B cell (primary cell): ENCODE results near the gene SCNN1B. TPM values are rescaled to one million over a fixed set of nuclear protein-coding genes. Genes with fewer than 3 reads are reported as not detected.

ENCODE experiments used
- ATAC-seq: fragments of 200-7000 bp; cut with Tn5 transposase; one replicate; pipeline ENCODE4 v1.10.0; 2021; ENCODE audit warnings: low read depth, mild to moderate bottlenecking, moderate number of reproducible peaks, moderate library complexity
- CTCF ChIA-PET: fragments of 350-600 bp; sonication (Branson Sonifier 250); formaldehyde crosslinking; loops from one replicate; lab custom pipeline; 2021; ENCODE audit warnings: antibody characterized with exemption, inconsistent platforms; lab: Charles Lee
- POLR2A ChIA-PET: fragments of 350-600 bp; sonication (Branson Sonifier 250); formaldehyde crosslinking; loops from one replicate; lab custom pipeline; 2021; ENCODE audit warnings: antibody characterized with exemption; lab: Charles Lee
- DNase-seq: peaks from one replicate; pipeline ENCODE4 v3.0.0; 2013
- H2AFZ ChIP-seq: 2 replicates; pipeline ENCODE4 v1.6.1; 2012; ENCODE audit warnings: mild to moderate bottlenecking, low read depth, low read length; ENCODE audit not compliant: insufficient read depth, poor library complexity, severe bottlenecking
- H3K27ac ChIP-seq, 2 donors: 1 replicate in 1 of 2; 2 replicates in 1 of 2; pipeline ENCODE4 v1.5.1; 2012 to 2013; ENCODE audit warnings: low read length in 2 of 2, mild to moderate bottlenecking in 2 of 2, moderate library complexity in 1 of 2
- H3K27me3 ChIP-seq, 4 experiments: fragments of 200-600 bp in 1 of 4; sonication (generic) in 1 of 4; replicated peaks in 1 of 4; 1 replicate in 2 of 4; 2 replicates in 2 of 4; pipeline versions ENCODE4 v1.6.1 to v1.7.0; 2013 to 2016; ENCODE audit warnings: low read length in 3 of 4, mild to moderate bottlenecking in 2 of 4, mixed read lengths in 1 of 4, moderate library complexity in 1 of 4; ENCODE audit not compliant: insufficient read depth in 4 of 4, control insufficient read depth in 3 of 4; ENCODE audit errors: control extremely low read depth in 1 of 4
- H3K36me3 ChIP-seq, 2 experiments: replicated peaks in 1 of 2; 1 replicate in 1 of 2; 2 replicates in 1 of 2; pipeline versions ENCODE4 v1.6.1 to v1.7.1; 2013; ENCODE audit warnings: low read length in 1 of 2; ENCODE audit not compliant: insufficient read depth in 2 of 2, control insufficient read depth in 1 of 2; ENCODE audit errors: control extremely low read depth in 1 of 2, extremely low read depth in 1 of 2
- H3K4me1 ChIP-seq, 2 donors: fragments of 200-600 bp in 1 of 2; sonication (generic) in 1 of 2; 1 replicate in 1 of 2; 2 replicates in 1 of 2; pipeline versions ENCODE4 v1.5.1 to v1.6.1; 2013 to 2017; ENCODE audit warnings: low read length in 2 of 2; ENCODE audit not compliant: control insufficient read depth in 2 of 2, insufficient read depth in 2 of 2
- H3K4me2 ChIP-seq: replicated peaks from 2 replicates; pipeline ENCODE3; 2012; ENCODE audit warnings: mild to moderate bottlenecking, low read depth, low read length; ENCODE audit not compliant: poor library complexity, severe bottlenecking
- H3K4me3 ChIP-seq, 5 experiments: fragments of 200-600 bp in 1 of 5; sonication (generic) in 1 of 5; 1 replicate in 3 of 5; 2 replicates in 2 of 5; pipeline versions ENCODE4 v1.5.1 to v1.7.0; 2011 to 2016; ENCODE audit warnings: low read length in 4 of 5, mild to moderate bottlenecking in 4 of 5, low read depth in 2 of 5, control low read depth in 1 of 5, moderate library complexity in 1 of 5; ENCODE audit not compliant: insufficient read depth in 1 of 5; ENCODE audit errors: control extremely low read depth in 1 of 5, extremely low read depth in 1 of 5
- H3K79me2 ChIP-seq: fragments of 200-600 bp; sonication (generic); one replicate; pipeline ENCODE4 v1.6.0; 2016; ENCODE audit warnings: low read length; ENCODE audit not compliant: control insufficient read depth, insufficient read depth
- H3K9ac ChIP-seq: fragments of 200-600 bp; sonication (generic); 2 replicates; pipeline ENCODE4 v1.6.1; 2017; ENCODE audit warnings: mild to moderate bottlenecking, low read length, moderate library complexity
- H3K9me3 ChIP-seq, 3 donors: one replicate each; pipeline versions ENCODE4 v1.6.1 to v1.7.1; 2013; ENCODE audit warnings: low read length in 2 of 3; ENCODE audit not compliant: control insufficient read depth in 2 of 3, insufficient read depth in 1 of 3; ENCODE audit errors: control extremely low read depth in 1 of 3
- H4K20me1 ChIP-seq: 2 replicates; pipeline ENCODE4 v1.6.0; 2012; ENCODE audit warnings: mild to moderate bottlenecking, low read length; ENCODE audit not compliant: insufficient read depth, control insufficient read depth, poor library complexity, severe bottlenecking
- H3K27ac Mint-ChIP-seq: one replicate; pipeline ENCODE4 v1.8.0; 2021; ENCODE audit warnings: mixed read lengths
- H3K27me3 Mint-ChIP-seq: one replicate; pipeline ENCODE4 v1.8.0; 2021; ENCODE audit warnings: mixed read lengths
- H3K4me1 Mint-ChIP-seq: one replicate; pipeline ENCODE4 v1.8.0; 2021; ENCODE audit warnings: mixed read lengths
- H3K4me3 Mint-ChIP-seq: one replicate; pipeline ENCODE4 v1.8.0; 2021; ENCODE audit warnings: mixed read lengths
- H3K9me3 Mint-ChIP-seq: one replicate; pipeline ENCODE4 v1.8.0; 2022; ENCODE audit warnings: mixed read lengths; ENCODE audit not compliant: insufficient read depth
- CTCF ChIP-seq: fragments of 200-600 bp; IDR thresholded peaks from one replicate; pipeline ENCODE4 v1.8.0; 2022; ENCODE audit warnings: antibody characterized with exemption, mild to moderate bottlenecking
- EZH2 ChIP-seq: IDR thresholded peaks from 2 replicates; pipeline ENCODE4 v1.6.1; 2012; ENCODE audit warnings: borderline replicate concordance, low read depth, mild to moderate bottlenecking, moderate library complexity, low read length; ENCODE audit not compliant: insufficient read depth, poor library complexity, severe bottlenecking
- WGBS: methylation state at CpG from one replicate; pipeline ENCODE4 v1.1.5; 2013; ENCODE audit warnings: missing lambda C conversion rate; ENCODE audit not compliant: insufficient coverage; 5-methylcytosine and 5-hydroxymethylcytosine counted together
- intact Hi-C: fragments of 100-400 bp; cut with micrococcal nuclease; formaldehyde crosslinking; loops from one replicate; pipeline ENCODE4 v1.10.0; 2022
- polyA plus RNA-seq: library from polyadenylated mRNA; depleted of rRNA; stranded (reverse); fragments of >200 nt; gene quantifications from 2 replicates; pipeline ENCODE4 v1.2.3, GENCODE V29; 2012
- total RNA-seq, 2 donors: library from RNA; stranded (reverse); fragments of 120-200 nt in 1 of 2; gene quantifications; 1 replicate in 1 of 2; 2 replicates in 1 of 2; pipeline versions ENCODE4 v1.2.3 to v1.2.4, GENCODE V29; 2013 to 2022

Gene SCNN1B
- total and polyA plus RNA-seq, 2 donors (not counting 1 experiment from before 2014, with no cell fraction given): 0.30 TPM; not detected in 1

GRCh38 chr16:23333831-23334456 lies 31.8 kb downstream of the SCNN1B start:
- Mint-ChIP-seq H3K4me3 (no peak overlapping the region), H3K27me3 (peaks cover 3% of the 10 kb centered on the region), H3K27ac (no peak overlapping the region), H3K4me1 (peaks cover 25% of the 10 kb centered on the region), H3K9me3 (no peaks in the 10 kb centered on the region)
- H4K20me1 ChIP-seq: no peaks in the 10 kb centered on the region
- H2AFZ ChIP-seq: no peak overlapping the region
- no peaks in the 10 kb centered on the region for H3K9me3 ChIP-seq
- H3K36me3 ChIP-seq: no peaks in the 10 kb centered on the region
- no peaks in the 10 kb centered on the region for H3K27me3 ChIP-seq
- intact Hi-C loops: no loop called here
- TF ChIP-seq CTCF (no peak), EZH2 (no peak)
- no peak overlapping the region for H3K4me3 ChIP-seq
- no peak overlapping the region for H3K27ac ChIP-seq
- H3K79me2 ChIP-seq: no peaks in the 10 kb centered on the region
- no peak for ATAC-seq
- H3K4me2 ChIP-seq: no peak overlapping the region
- no peak for DNase-seq
- WGBS: 96% methylated on average over 9 of the region's 11 CpGs
- ChIA-PET POLR2A (no interaction called here), CTCF (no interaction called here)
- H3K9ac ChIP-seq: no peak overlapping the region
- H3K4me1 ChIP-seq: peaks cover 0 to 25% of the 10 kb centered on the region in 2 donors

GRCh38 chr16:23334457-23334853 lies 32.4 kb downstream of the SCNN1B start:
- DNase-seq: no peak
- H3K79me2 ChIP-seq: no peaks in the 10 kb centered on the region
- Mint-ChIP-seq H3K4me3 (peak overlapping the region; percentile 44), H3K27me3 (no peaks in the 10 kb centered on the region), H3K27ac (no peak overlapping the region), H3K4me1 (peaks cover 25% of the 10 kb centered on the region), H3K9me3 (no peaks in the 10 kb centered on the region)
- 45% methylated on average over 2 of the region's 3 CpGs for whole genome bisulfite sequencing
- H3K9ac ChIP-seq: no peak overlapping the region
- H3K27me3 ChIP-seq: no peaks in the 10 kb centered on the region
- TF ChIP-seq CTCF (no peak), EZH2 (no peak)
- CTCF ChIA-PET: no interaction called here
- no peak overlapping the region for H3K27ac ChIP-seq
- H3K4me2 ChIP-seq: no peak overlapping the region
- H3K9me3 ChIP-seq: no peaks in the 10 kb centered on the region
- H4K20me1 ChIP-seq: no peaks in the 10 kb centered on the region
- H3K36me3 ChIP-seq: no peaks in the 10 kb centered on the region
- H2AFZ ChIP-seq: no peak overlapping the region
- peaks cover 0 to 25% of the 10 kb centered on the region in 2 donors for H3K4me1 ChIP-seq
- intact Hi-C loops: no loop called here
- H3K4me3 ChIP-seq: no peak overlapping the region
- ATAC-seq: no peak
- POLR2A ChIA-PET: no interaction called here
